B cell (primary cell): ENCODE measurements around the gene LYZ. TPM values are rescaled to one million over a fixed set of nuclear protein-coding genes. Genes with fewer than 3 reads are reported as not detected.

Source experiments
- ATAC-seq: fragments of 200-7000 bp; cut with Tn5 transposase; one replicate; pipeline ENCODE4 v1.10.0; 2021; ENCODE audit warnings: low read depth, mild to moderate bottlenecking, moderate number of reproducible peaks, moderate library complexity
- CTCF ChIA-PET: fragments of 350-600 bp; sonication (Branson Sonifier 250); formaldehyde crosslinking; loops from one replicate; lab custom pipeline; 2021; ENCODE audit warnings: antibody characterized with exemption, inconsistent platforms; lab: Charles Lee
- POLR2A ChIA-PET: fragments of 350-600 bp; sonication (Branson Sonifier 250); formaldehyde crosslinking; loops from one replicate; lab custom pipeline; 2021; ENCODE audit warnings: antibody characterized with exemption; lab: Charles Lee
- DNase-seq: peaks from one replicate; pipeline ENCODE4 v3.0.0; 2013
- H2AFZ ChIP-seq: 2 replicates; pipeline ENCODE4 v1.6.1; 2012; ENCODE audit warnings: mild to moderate bottlenecking, low read depth, low read length; ENCODE audit not compliant: insufficient read depth, poor library complexity, severe bottlenecking
- H3K27ac ChIP-seq, 2 donors: 1 replicate in 1 of 2; 2 replicates in 1 of 2; pipeline ENCODE4 v1.5.1; 2012 to 2013; ENCODE audit warnings: low read length in 2 of 2, mild to moderate bottlenecking in 2 of 2, moderate library complexity in 1 of 2
- H3K27me3 ChIP-seq, 4 experiments: fragments of 200-600 bp in 1 of 4; sonication (generic) in 1 of 4; replicated peaks in 1 of 4; 1 replicate in 2 of 4; 2 replicates in 2 of 4; pipeline versions ENCODE4 v1.6.1 to v1.7.0; 2013 to 2016; ENCODE audit warnings: low read length in 3 of 4, mild to moderate bottlenecking in 2 of 4, mixed read lengths in 1 of 4, moderate library complexity in 1 of 4; ENCODE audit not compliant: insufficient read depth in 4 of 4, control insufficient read depth in 3 of 4; ENCODE audit errors: control extremely low read depth in 1 of 4
- H3K36me3 ChIP-seq, 2 experiments: replicated peaks in 1 of 2; 1 replicate in 1 of 2; 2 replicates in 1 of 2; pipeline versions ENCODE4 v1.6.1 to v1.7.1; 2013; ENCODE audit warnings: low read length in 1 of 2; ENCODE audit not compliant: insufficient read depth in 2 of 2, control insufficient read depth in 1 of 2; ENCODE audit errors: control extremely low read depth in 1 of 2, extremely low read depth in 1 of 2
- H3K4me1 ChIP-seq, 2 donors: fragments of 200-600 bp in 1 of 2; sonication (generic) in 1 of 2; 1 replicate in 1 of 2; 2 replicates in 1 of 2; pipeline versions ENCODE4 v1.5.1 to v1.6.1; 2013 to 2017; ENCODE audit warnings: low read length in 2 of 2; ENCODE audit not compliant: control insufficient read depth in 2 of 2, insufficient read depth in 2 of 2
- H3K4me2 ChIP-seq: replicated peaks from 2 replicates; pipeline ENCODE3; 2012; ENCODE audit warnings: mild to moderate bottlenecking, low read depth, low read length; ENCODE audit not compliant: poor library complexity, severe bottlenecking
- H3K4me3 ChIP-seq, 5 experiments: fragments of 200-600 bp in 1 of 5; sonication (generic) in 1 of 5; 1 replicate in 3 of 5; 2 replicates in 2 of 5; pipeline versions ENCODE4 v1.5.1 to v1.7.0; 2011 to 2016; ENCODE audit warnings: low read length in 4 of 5, mild to moderate bottlenecking in 4 of 5, low read depth in 2 of 5, control low read depth in 1 of 5, moderate library complexity in 1 of 5; ENCODE audit not compliant: insufficient read depth in 1 of 5; ENCODE audit errors: control extremely low read depth in 1 of 5, extremely low read depth in 1 of 5
- H3K79me2 ChIP-seq: fragments of 200-600 bp; sonication (generic); one replicate; pipeline ENCODE4 v1.6.0; 2016; ENCODE audit warnings: low read length; ENCODE audit not compliant: control insufficient read depth, insufficient read depth
- H3K9ac ChIP-seq: fragments of 200-600 bp; sonication (generic); 2 replicates; pipeline ENCODE4 v1.6.1; 2017; ENCODE audit warnings: mild to moderate bottlenecking, low read length, moderate library complexity
- H3K9me3 ChIP-seq, 3 donors: one replicate each; pipeline versions ENCODE4 v1.6.1 to v1.7.1; 2013; ENCODE audit warnings: low read length in 2 of 3; ENCODE audit not compliant: control insufficient read depth in 2 of 3, insufficient read depth in 1 of 3; ENCODE audit errors: control extremely low read depth in 1 of 3
- H4K20me1 ChIP-seq: 2 replicates; pipeline ENCODE4 v1.6.0; 2012; ENCODE audit warnings: mild to moderate bottlenecking, low read length; ENCODE audit not compliant: insufficient read depth, control insufficient read depth, poor library complexity, severe bottlenecking
- H3K27ac Mint-ChIP-seq: one replicate; pipeline ENCODE4 v1.8.0; 2021; ENCODE audit warnings: mixed read lengths
- H3K27me3 Mint-ChIP-seq: one replicate; pipeline ENCODE4 v1.8.0; 2021; ENCODE audit warnings: mixed read lengths
- H3K4me1 Mint-ChIP-seq: one replicate; pipeline ENCODE4 v1.8.0; 2021; ENCODE audit warnings: mixed read lengths
- H3K4me3 Mint-ChIP-seq: one replicate; pipeline ENCODE4 v1.8.0; 2021; ENCODE audit warnings: mixed read lengths
- H3K9me3 Mint-ChIP-seq: one replicate; pipeline ENCODE4 v1.8.0; 2022; ENCODE audit warnings: mixed read lengths; ENCODE audit not compliant: insufficient read depth
- CTCF ChIP-seq: fragments of 200-600 bp; IDR thresholded peaks from one replicate; pipeline ENCODE4 v1.8.0; 2022; ENCODE audit warnings: antibody characterized with exemption, mild to moderate bottlenecking
- EZH2 ChIP-seq: IDR thresholded peaks from 2 replicates; pipeline ENCODE4 v1.6.1; 2012; ENCODE audit warnings: borderline replicate concordance, low read depth, mild to moderate bottlenecking, moderate library complexity, low read length; ENCODE audit not compliant: insufficient read depth, poor library complexity, severe bottlenecking
- WGBS: methylation state at CpG from one replicate; pipeline ENCODE4 v1.1.5; 2013; ENCODE audit warnings: missing lambda C conversion rate; ENCODE audit not compliant: insufficient coverage; 5-methylcytosine and 5-hydroxymethylcytosine counted together
- intact Hi-C: fragments of 100-400 bp; cut with micrococcal nuclease; formaldehyde crosslinking; loops from one replicate; pipeline ENCODE4 v1.10.0; 2022
- polyA plus RNA-seq: library from polyadenylated mRNA; depleted of rRNA; stranded (reverse); fragments of >200 nt; gene quantifications from 2 replicates; pipeline ENCODE4 v1.2.3, GENCODE V29; 2012
- total RNA-seq, 2 donors: library from RNA; stranded (reverse); fragments of 120-200 nt in 1 of 2; gene quantifications; 1 replicate in 1 of 2; 2 replicates in 1 of 2; pipeline versions ENCODE4 v1.2.3 to v1.2.4, GENCODE V29; 2013 to 2022

LYZ gene
- total and polyA plus RNA-seq, 2 donors (not counting 1 experiment from before 2014, with no cell fraction given): 8.5 to 22.7 TPM

GRCh38 chr12:69345077-69345476, 3.1 kb upstream of the LYZ start:
- Histone ChIP-seq H3K4me2 (no peak overlapping the region), H3K4me1 (peaks cover 6 to 8% of the 10 kb centered on the region in 2 donors), H3K79me2 (no peaks in the 10 kb centered on the region), H3K27ac (no peak overlapping the region), H3K36me3 (no peaks in the 10 kb centered on the region), H3K4me3 (no peak overlapping the region), H4K20me1 (no peaks in the 10 kb centered on the region), H3K9me3 (no peaks in the 10 kb centered on the region), H3K27me3 (peaks cover 0 to 7% (median 0%) of the 10 kb centered on the region in 4 experiments), H2AFZ (no peak overlapping the region), H3K9ac (no peak overlapping the region)
- CTCF ChIA-PET: no interaction called here
- Mint-ChIP-seq H3K27me3 (no peaks in the 10 kb centered on the region), H3K27ac (no peak overlapping the region), H3K9me3 (no peaks in the 10 kb centered on the region), H3K4me1 (peaks cover 6% of the 10 kb centered on the region), H3K4me3 (no peak overlapping the region)
- 95% methylated on average over 2 of the region's 2 CpGs for WGBS
- intact Hi-C loops: no loop called here
- no peak for TF ChIP-seq CTCF
- no peak for TF ChIP-seq EZH2
- ATAC-seq (no peak), DNase-seq (no peak)
- POLR2A ChIA-PET: no interaction called here

GRCh38 chr12:69345742-69346141, 2.4 kb upstream of the LYZ start:
- H3K9me3 ChIP-seq: no peaks in the 10 kb centered on the region
- TF ChIP-seq CTCF (no peak), EZH2 (no peak)
- no CpG with 5 or more reads among the region's 1 CpG for WGBS
- ATAC-seq (no peak), DNase-seq (no peak)
- peaks cover 6 to 8% of the 10 kb centered on the region in 2 donors for H3K4me1 ChIP-seq
- H3K4me3 ChIP-seq: no peak overlapping the region
- Mint-ChIP-seq H3K9me3 (no peaks in the 10 kb centered on the region), H3K4me3 (no peak overlapping the region), H3K27ac (no peak overlapping the region), H3K27me3 (no peaks in the 10 kb centered on the region), H3K4me1 (peaks cover 6% of the 10 kb centered on the region)
- H3K27ac ChIP-seq: no peak overlapping the region
- H3K79me2 ChIP-seq: no peaks in the 10 kb centered on the region
- H4K20me1 ChIP-seq: no peaks in the 10 kb centered on the region
- CTCF ChIA-PET: interaction anchor here (5.0 kb wide), 1 partner anchor 12 kb away, joined by 24 read pairs; no protein-coding TSS in a partner anchor
- peaks cover 0 to 7% (median 0%) of the 10 kb centered on the region in 4 experiments for H3K27me3 ChIP-seq
- no peak overlapping the region for H2AFZ ChIP-seq
- H3K36me3 ChIP-seq: no peaks in the 10 kb centered on the region
- no peak overlapping the region for H3K9ac ChIP-seq
- intact Hi-C loops: no loop called here
- H3K4me2 ChIP-seq: no peak overlapping the region
- POLR2A ChIA-PET: no interaction called here
